HG03025 (cell line): ENCODE results near the gene XYLT1.

Source experiments
- ATAC-seq: cut with Tn5 transposase; IDR thresholded peaks from one replicate; pipeline ENCODE4 v1.9.1; 2021; ENCODE audit warnings: mild to moderate bottlenecking, moderate library complexity; ENCODE audit not compliant: unreplicated experiment, low FRiP score

Gene XYLT1

GRCh38 chr16:17299790-17300189 is 171.0 kb downstream of the XYLT1 start:
- no peak for ATAC-seq

- no peak for ATAC-seq
Observed at GRCh38 chr16:17298238-17298637, 172.5 kb downstream of the XYLT1 start.

- no peak for ATAC-seq
Observed at GRCh38 chr16:17296431-17296830, 174.3 kb downstream of the XYLT1 start.

- no peak for ATAC-seq
Observed at GRCh38 chr16:17295948-17296347, 174.8 kb downstream of the XYLT1 start.

- no peak for ATAC-seq
Observed at GRCh38 chr16:17294856-17295255, 175.9 kb downstream of the XYLT1 start.

GRCh38 chr16:17293813-17294558 is 176.8 kb downstream of the XYLT1 start:
- ATAC-seq = no peak

- no peak for ATAC-seq
Observed at GRCh38 chr16:17291289-17291688, 179.5 kb downstream of the XYLT1 start.

GRCh38 chr16:17289674-17290635 is 180.8 kb downstream of the XYLT1 start:
- ATAC-seq = no peak

GRCh38 chr16:17289050-17289449 is 181.7 kb downstream of the XYLT1 start:
- ATAC-seq = no peak

GRCh38 chr16:17287166-17287800 is 183.5 kb downstream of the XYLT1 start:
- ATAC-seq = no peak

- ATAC-seq = no peak
Observed at GRCh38 chr16:17286443-17286842, 184.3 kb downstream of the XYLT1 start.

- ATAC-seq = no peak
Observed at GRCh38 chr16:17283016-17283415, 187.7 kb downstream of the XYLT1 start.

- no peak for ATAC-seq
Observed at GRCh38 chr16:17282247-17282646, 188.5 kb downstream of the XYLT1 start.

- no peak for ATAC-seq
Observed at GRCh38 chr16:17281052-17281451, 189.7 kb downstream of the XYLT1 start.

- no peak for ATAC-seq
Observed at GRCh38 chr16:17278988-17279387, 191.8 kb downstream of the XYLT1 start.

- ATAC-seq = no peak
Observed at GRCh38 chr16:17277981-17278381, 192.8 kb downstream of the XYLT1 start.

- no peak for ATAC-seq
Observed at GRCh38 chr16:17276610-17277009, 194.2 kb downstream of the XYLT1 start.

- ATAC-seq = no peak
Observed at GRCh38 chr16:17276010-17276530, 194.7 kb downstream of the XYLT1 start.

- ATAC-seq = no peak
Observed at GRCh38 chr16:17275076-17276009, 195.4 kb downstream of the XYLT1 start.

GRCh38 chr16:17273142-17273561 is 197.6 kb downstream of the XYLT1 start:
- ATAC-seq = no peak
